IPS-15b (cell line): ENCODE data around the gene RFX8.
A peak's percentile ranks its signal among the peaks of the same experiment; 100 is the strongest.
"Not testable (repeated sequence)": the region's sequence is repeated elsewhere in the genome, so short reads cannot be mapped to it uniquely, and the experiment has no call there.

Source experiments
- H3K27me3 ChIP-seq: one replicate; pipeline ENCODE4 v1.6.1; 2013; ENCODE audit warnings: low read length; ENCODE audit not compliant: control insufficient read depth, insufficient read depth
- H3K36me3 ChIP-seq: one replicate; pipeline ENCODE4 v1.6.1; 2013; ENCODE audit warnings: low read length; ENCODE audit not compliant: control insufficient read depth, insufficient read depth
- H3K4me1 ChIP-seq: one replicate; pipeline ENCODE4 v1.6.1; 2013; ENCODE audit warnings: mild to moderate bottlenecking, low read length; ENCODE audit not compliant: control insufficient read depth, insufficient read depth
- H3K4me3 ChIP-seq: one replicate; pipeline ENCODE4 v1.5.1; 2013; ENCODE audit warnings: low read depth, low read length
- H3K9ac ChIP-seq: one replicate; pipeline ENCODE4 v1.6.1; 2013; ENCODE audit warnings: low read depth, mild to moderate bottlenecking, low read length
- H3K9me3 ChIP-seq: one replicate; pipeline ENCODE4 v1.6.1; 2013; ENCODE audit warnings: mild to moderate bottlenecking, low read length; ENCODE audit not compliant: control insufficient read depth, insufficient read depth

The RFX8 gene

DNA sequence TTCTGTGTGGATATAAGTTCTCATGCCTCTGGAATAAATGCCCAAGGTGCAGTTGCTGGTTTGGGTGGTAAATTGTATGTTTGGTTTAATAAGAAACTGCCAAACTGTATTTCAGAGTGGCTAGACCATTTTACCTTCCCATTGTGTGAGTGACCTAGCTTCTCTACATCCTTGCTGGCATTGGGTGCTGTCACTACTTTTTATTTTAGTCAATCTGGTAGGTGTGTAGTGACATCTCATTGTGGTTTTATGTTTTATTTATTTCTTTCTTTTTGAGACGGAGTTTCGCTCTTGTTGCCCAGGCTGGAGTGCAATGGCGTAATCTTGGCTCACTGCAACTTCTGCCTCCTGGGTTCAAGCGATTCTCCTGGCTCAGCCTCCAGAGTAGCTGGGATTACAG, 36.4 kb downstream of the RFX8 start:
- not testable (repeated sequence) for H3K4me3 ChIP-seq, H3K4me1 ChIP-seq, H3K36me3 ChIP-seq

DNA sequence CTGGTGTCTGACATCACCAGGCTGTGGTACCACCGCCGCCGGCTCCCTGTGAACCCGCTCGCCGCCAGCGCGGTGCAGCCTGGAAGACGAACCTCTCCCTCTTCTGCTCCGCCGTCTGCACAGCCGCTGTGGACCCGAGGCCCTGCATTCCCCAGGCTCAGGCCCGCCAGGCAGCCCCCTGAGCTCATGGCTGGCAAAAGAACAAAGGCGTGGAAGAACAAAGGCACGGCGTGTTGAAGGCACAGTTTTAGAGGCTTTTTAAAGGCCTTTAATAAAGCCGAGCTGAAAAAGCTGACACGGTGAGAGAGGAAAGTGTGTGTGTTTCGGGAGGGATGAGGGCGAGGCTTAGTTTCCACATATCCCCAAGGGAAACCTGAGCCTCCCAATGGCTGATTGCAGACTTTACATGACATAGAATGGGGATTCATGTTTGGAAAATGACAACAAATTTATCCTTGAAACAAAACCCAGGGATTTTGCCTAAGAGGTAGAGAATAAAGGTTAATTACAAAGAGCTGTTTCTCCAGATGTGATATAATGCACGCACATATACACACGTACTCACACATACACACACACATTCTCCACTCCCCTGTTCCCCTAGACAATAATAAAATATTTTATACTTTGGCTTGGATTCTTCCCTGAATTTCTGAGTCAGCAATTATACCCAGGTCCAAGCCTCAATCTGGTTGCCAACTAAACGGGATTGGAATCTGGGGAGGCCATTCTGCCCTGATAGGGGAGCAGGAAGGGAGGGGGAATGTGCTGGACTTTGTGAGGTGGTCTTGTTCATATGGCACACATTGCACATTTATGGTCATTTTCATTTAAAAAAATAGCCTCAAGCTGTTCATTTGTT, 39.7 kb downstream of the RFX8 start:
- H3K4me3 ChIP-seq, result no peak overlapping the region
- H3K4me1 ChIP-seq, result peaks cover 7% of the 10 kb centered on the region
- H3K9ac ChIP-seq, result peak overlapping the region; percentile 20
- no peaks in the 10 kb centered on the region for H3K9me3 ChIP-seq
- no peaks in the 10 kb centered on the region for H3K36me3 ChIP-seq
- peaks cover 3% of the 10 kb centered on the region for H3K27me3 ChIP-seq

More for the DNA sequence above, 36.4 kb downstream of the RFX8 start:
- H3K9me3 ChIP-seq, H3K9ac ChIP-seq, H3K27me3 ChIP-seq: not testable (repeated sequence)

DNA sequence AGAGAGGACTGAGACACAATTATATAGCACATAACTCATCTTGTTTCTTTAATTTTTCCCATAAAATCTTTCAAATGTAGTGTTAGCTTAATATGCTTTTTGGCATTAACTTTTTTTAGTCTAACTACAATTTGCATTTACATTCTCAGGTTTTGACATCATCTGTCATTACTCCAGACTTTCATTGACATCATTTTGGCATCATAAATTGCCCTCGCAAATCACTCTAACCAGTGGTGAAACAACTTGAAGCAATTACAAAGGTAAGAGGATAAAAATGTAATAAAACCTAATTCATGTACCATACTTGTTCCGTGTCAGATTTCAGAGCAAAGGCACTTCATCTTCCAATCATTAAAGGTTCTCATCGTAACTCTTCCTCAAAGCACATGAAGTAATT, 41.4 kb downstream of the RFX8 start:
- H3K4me3 ChIP-seq, result no peak overlapping the region
- H3K27me3 ChIP-seq, result peaks cover 3% of the 10 kb centered on the region
- no peaks in the 10 kb centered on the region for H3K36me3 ChIP-seq
- H3K9ac ChIP-seq, result no peak overlapping the region
- peaks cover 7% of the 10 kb centered on the region for H3K4me1 ChIP-seq
- no peaks in the 10 kb centered on the region for H3K9me3 ChIP-seq

- Histone ChIP-seq H3K27me3 (peaks cover 3% of the 10 kb centered on the region), H3K9me3 (no peaks in the 10 kb centered on the region), H3K9ac (no peak overlapping the region), H3K4me3 (no peak overlapping the region), H3K36me3 (no peaks in the 10 kb centered on the region), H3K4me1 (peaks cover 7% of the 10 kb centered on the region)
These were observed 42.3 kb downstream of the RFX8 start for GRCh38 chr2:101432411-101433181.

DNA sequence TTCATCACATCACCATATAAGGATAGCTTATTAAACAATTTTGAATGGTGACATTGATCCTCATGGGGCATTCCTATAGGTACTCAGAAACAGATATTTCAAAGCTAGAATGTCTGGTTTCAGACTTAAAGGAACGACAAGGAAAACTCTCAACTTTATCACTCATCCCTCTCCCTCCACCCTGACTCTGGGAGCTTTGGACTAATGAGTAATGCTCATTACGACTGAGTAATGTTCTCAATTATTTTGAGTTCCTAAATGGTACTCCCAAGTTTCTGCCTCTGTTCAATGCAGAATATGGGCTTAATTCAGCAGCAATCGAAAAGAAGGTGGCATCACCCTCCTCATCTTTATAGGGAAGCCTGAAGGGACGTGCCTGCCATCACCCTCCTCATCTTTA, 43.4 kb downstream of the RFX8 start:
- no peaks in the 10 kb centered on the region for H3K36me3 ChIP-seq
- peaks cover 3% of the 10 kb centered on the region for H3K27me3 ChIP-seq
- H3K9ac ChIP-seq, result no peak overlapping the region
- peaks cover 7% of the 10 kb centered on the region for H3K4me1 ChIP-seq
- no peaks in the 10 kb centered on the region for H3K9me3 ChIP-seq
- no peak overlapping the region for H3K4me3 ChIP-seq

- Histone ChIP-seq H3K27me3 (peaks cover 3% of the 10 kb centered on the region), H3K4me1 (peaks cover 4% of the 10 kb centered on the region), H3K36me3 (no peaks in the 10 kb centered on the region), H3K4me3 (no peak overlapping the region), H3K9ac (no peak overlapping the region), H3K9me3 (no peaks in the 10 kb centered on the region)
These were observed 44.8 kb downstream of the RFX8 start for GRCh38 chr2:101430156-101430555.

DNA sequence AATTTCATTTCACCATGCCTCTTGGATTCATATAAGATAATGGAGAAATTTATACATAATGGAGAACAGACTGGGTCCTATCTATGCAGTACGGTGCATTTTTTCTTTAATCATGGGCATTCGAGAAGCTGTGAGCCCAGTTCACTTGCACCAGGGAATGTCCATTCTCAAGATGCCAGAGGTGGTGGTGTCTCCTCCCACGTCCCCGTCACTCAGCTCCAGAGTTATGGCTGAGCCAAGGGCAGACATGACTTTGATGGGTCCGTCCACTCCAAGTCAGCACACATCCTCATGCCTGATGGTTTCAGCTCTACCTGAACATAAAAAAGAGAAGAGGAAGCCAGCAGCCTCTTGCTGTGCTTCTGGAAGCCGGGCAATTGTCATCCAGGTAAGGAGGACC, 45.5 kb downstream of the RFX8 start:
- Histone ChIP-seq H3K27me3 (peaks cover 2% of the 10 kb centered on the region), H3K4me1 (no peaks in the 10 kb centered on the region), H3K36me3 (no peaks in the 10 kb centered on the region), H3K9ac (no peak overlapping the region), H3K9me3 (no peaks in the 10 kb centered on the region), H3K4me3 (no peak overlapping the region)

- Histone ChIP-seq H3K9ac (no peak overlapping the region), H3K36me3 (no peaks in the 10 kb centered on the region), H3K4me3 (no peak overlapping the region), H3K27me3 (no peaks in the 10 kb centered on the region), H3K4me1 (no peaks in the 10 kb centered on the region), H3K9me3 (no peaks in the 10 kb centered on the region)
These were observed 46.3 kb downstream of the RFX8 start for GRCh38 chr2:101428422-101429176.

- no peaks in the 10 kb centered on the region for H3K27me3 ChIP-seq
- no peak overlapping the region for H3K9ac ChIP-seq
- H3K4me3 ChIP-seq, result no peak overlapping the region
- H3K9me3 ChIP-seq, result no peaks in the 10 kb centered on the region
- no peaks in the 10 kb centered on the region for H3K36me3 ChIP-seq
- no peaks in the 10 kb centered on the region for H3K4me1 ChIP-seq
These were observed 47.2 kb downstream of the RFX8 start for GRCh38 chr2:101427743-101428142.

DNA sequence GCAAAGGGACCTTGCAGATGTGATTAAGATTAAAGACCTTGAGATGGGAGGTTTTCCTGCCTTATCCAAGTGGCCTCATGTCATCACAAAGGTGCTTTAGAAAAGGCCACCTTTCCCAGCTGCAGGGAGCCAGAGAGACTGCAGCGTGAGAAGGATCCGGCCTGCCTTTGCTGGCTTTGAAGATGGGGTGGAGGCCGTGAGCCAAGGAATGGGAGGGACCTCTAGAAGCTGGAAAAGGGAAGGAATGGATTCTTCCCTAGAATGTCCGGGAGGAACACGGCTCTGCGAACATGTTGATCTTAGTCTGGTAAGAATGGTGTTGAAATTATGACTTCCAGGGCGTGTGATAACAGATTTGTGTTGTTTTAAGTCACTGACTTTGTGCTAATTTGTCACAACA, 47.7 kb downstream of the RFX8 start:
- no peak overlapping the region for H3K4me3 ChIP-seq
- no peaks in the 10 kb centered on the region for H3K9me3 ChIP-seq
- H3K4me1 ChIP-seq, result no peaks in the 10 kb centered on the region
- H3K27me3 ChIP-seq, result no peaks in the 10 kb centered on the region
- H3K36me3 ChIP-seq, result no peaks in the 10 kb centered on the region
- H3K9ac ChIP-seq, result no peak overlapping the region

GRCh38 chr2:101426822-101427221, 48.1 kb downstream of the RFX8 start:
- Histone ChIP-seq H3K4me1 (no peaks in the 10 kb centered on the region), H3K9ac (no peak overlapping the region), H3K4me3 (no peak overlapping the region), H3K9me3 (no peaks in the 10 kb centered on the region), H3K36me3 (no peaks in the 10 kb centered on the region), H3K27me3 (no peaks in the 10 kb centered on the region)
